ENCODE data around the gene SIT1. TPM values are rescaled to one million over a fixed set of nuclear protein-coding genes. Genes with fewer than 3 reads are reported as not detected.
"Not testable (repeated sequence)": the region's sequence is repeated elsewhere in the genome, so short reads cannot be mapped to it uniquely, and the experiment has no call there.

Gene SIT1
- total RNA-seq, 1 experiment from 2014 or later = not detected

DNA sequence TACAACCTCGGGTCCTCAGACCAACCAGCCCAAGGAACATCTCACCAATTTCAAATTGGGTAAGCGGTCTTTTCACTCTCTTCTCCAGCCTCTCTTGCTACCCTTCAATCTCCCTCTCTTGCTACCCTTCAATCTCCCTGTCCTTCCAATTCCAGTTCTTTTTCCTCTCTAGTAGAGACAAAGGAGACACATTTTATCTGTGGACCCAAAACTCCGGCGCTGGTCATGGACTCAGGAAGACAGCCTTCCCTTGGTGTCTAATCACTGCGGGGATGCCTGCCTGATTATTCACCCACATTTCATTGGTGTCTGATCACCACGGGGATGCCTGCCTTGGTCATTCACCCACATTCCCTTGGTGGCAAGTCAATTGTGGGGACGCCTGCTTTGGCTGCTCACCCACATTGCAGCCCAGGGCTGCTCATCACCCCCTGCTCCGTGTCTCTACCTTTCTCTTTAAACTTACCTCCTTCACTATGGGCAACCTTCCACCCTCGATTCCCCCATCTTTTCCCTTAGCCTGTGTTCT, 13.2 kb downstream of the SIT1 start:
- DNase-seq (ENCODE audit: low spot score) = not testable (repeated sequence)

DNA sequence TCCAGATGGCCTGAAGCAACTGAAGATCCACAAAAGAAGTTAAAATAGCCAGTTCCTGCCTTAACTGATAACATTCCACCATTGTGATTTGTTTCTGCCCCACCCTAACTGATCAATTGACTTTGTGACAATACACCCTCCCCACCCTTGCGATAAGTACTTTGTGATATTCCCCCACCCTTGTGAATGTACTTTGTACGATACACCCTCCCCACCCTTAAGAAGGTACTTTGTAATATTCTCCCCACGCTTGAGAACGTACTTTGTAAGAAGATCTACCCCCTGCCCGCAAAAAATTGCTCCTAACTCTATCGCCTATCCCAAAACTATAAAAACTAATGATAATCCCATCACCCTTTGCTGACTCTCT, 13.9 kb downstream of the SIT1 start:
- not testable (repeated sequence) for DNase-seq (ENCODE audit: low spot score)

DNA sequence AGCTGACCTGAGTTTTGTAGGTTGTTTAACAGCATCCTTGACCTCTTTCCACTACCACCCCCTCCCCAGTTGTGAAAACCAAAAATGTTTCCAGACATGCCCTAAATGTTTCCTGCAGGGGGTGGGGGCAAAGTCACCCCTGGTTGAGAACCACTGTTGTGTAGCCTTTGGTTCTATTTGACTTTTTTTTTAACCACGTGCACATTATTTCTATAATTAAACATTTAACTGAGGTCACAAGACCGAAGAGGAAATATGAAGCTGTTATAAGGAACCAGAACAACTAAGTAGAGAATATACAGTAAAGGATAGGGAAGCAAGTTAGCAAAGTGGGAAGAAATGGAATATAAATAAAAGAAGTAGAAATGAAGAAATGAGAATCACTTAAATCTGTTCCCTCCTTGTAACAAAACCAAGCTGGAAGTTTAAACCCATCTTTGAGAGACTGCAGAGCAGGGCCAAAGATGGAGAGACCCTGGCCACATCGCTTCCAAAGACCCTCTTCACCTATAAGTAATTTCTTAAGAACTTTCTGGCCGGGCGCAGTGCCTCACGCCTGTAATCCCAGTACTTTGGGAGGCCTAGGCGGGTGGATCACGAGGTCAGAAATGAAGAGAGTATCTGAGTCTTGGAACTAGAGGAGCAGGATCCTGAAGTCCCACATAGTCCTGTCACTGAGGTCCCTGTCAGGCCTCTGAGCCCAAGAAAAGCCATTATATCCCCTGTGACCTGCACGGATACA, 14.4 kb downstream of the SIT1 start:
- no peak for DNase-seq (ENCODE audit: low spot score)

GRCh38 chr9:35635730-35636129, 15.0 kb downstream of the SIT1 start:
- no peak for DNase-seq (ENCODE audit: low spot score)

- DNase-seq (ENCODE audit: low spot score) = no peak
These were observed 21.1 kb downstream of the SIT1 start for GRCh38 chr9:35629597-35629996.

- no peak for DNase-seq (ENCODE audit: low spot score)
These were observed 22.2 kb downstream of the SIT1 start for GRCh38 chr9:35628389-35628991.

DNA sequence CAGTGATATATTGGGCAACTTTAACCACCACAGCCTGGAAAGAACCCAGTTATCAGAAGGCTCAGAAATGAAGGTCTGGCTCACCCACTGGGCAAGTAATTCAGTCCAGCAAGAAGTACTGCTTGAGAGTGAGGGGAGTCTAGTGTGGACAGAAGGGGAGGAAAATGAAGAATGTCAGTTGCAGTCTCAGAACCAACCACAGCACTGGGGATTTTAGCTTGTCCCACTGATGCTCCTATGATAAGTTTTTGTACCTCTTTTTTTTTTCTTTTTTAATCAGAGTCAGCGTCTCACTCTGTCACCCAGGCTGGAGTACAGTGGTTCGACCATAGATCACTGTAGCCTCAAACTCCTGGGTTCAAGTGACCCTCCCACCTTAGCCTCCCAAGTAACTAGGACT, 23.2 kb downstream of the SIT1 start:
- DNase-seq (ENCODE audit: low spot score) = no peak

- DNase-seq (ENCODE audit: low spot score) = no peak
These were observed 31.0 kb downstream of the SIT1 start for GRCh38 chr9:35619800-35620158.

DNA sequence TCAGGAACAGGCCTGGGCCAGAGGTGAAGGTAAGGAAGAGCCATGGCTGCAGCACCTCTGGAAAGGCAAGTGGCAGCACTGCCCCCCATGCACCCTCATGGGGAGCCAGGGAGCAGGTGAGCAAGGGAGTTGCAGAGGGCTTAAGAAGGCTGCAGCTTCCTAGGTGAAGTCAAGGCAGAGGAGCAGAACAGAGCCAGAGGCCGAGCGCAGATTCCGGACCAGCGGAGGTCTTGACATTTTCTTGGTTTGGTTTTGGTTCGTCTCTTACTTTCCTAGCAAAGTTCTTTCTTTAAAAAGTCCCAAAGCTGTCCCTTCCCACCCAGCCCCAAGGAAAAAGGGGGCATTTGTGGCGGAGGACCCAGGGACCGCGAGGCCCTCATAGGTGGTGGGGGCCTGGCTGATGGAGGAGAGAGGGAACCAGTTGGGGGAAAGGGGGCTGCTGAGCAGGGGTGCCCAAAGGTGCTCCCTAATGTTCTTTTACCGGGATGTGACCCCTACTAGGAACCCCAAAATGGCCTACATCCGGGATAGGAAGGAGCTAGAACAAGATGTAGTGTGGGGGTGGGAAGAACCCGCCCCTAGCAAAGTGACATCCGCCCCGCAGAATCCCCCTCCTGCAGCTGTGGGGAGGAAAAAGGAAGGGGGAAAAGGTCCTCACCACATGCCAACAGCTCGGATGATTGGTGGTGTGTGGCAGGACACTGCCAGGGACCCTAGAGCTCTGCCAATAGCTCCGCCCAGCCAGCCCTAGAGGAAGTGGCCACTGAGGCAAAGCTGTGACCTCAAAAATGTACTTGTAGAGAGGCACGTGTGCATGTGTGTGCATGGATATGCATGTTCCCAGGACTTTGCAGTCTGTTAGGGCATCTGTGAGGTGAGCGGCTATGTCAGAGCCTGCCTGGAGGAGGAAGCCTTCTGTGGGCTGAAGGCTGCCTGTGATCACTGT, 31.6 kb downstream of the SIT1 start:
- no peak for DNase-seq (ENCODE audit: low spot score)

DNA sequence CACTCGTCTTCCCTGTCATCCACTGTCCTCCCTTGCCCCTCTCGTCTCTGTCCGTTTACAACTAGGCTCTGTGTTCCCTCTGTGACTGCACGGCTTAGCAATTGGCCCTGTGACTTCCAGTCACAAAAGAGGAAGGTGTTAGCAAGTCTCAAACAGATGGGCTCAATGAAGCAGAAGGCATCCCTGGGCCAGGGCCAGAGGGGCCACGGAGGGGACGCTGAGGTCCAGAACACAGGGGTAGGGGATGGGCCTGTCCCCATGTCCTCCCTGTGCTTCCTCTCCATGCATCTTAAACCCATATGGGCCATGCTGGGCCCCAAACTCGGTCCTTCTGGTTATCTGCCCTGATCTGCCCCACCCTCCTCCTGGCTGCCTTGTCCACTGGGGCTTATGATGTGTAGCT, 32.4 kb downstream of the SIT1 start, which contains the start of gene CD72:
TSS of gene CD72 (minus strand) at position 89 of the 403 bp plus-strand sequence. CDS start 110 bp downstream, outside the sequence.
- DNase-seq (ENCODE audit: low spot score) = no peak

- no peak for DNase-seq (ENCODE audit: low spot score)
These were observed 33.2 kb downstream of the SIT1 start for GRCh38 chr9:35617548-35617947.

DNA sequence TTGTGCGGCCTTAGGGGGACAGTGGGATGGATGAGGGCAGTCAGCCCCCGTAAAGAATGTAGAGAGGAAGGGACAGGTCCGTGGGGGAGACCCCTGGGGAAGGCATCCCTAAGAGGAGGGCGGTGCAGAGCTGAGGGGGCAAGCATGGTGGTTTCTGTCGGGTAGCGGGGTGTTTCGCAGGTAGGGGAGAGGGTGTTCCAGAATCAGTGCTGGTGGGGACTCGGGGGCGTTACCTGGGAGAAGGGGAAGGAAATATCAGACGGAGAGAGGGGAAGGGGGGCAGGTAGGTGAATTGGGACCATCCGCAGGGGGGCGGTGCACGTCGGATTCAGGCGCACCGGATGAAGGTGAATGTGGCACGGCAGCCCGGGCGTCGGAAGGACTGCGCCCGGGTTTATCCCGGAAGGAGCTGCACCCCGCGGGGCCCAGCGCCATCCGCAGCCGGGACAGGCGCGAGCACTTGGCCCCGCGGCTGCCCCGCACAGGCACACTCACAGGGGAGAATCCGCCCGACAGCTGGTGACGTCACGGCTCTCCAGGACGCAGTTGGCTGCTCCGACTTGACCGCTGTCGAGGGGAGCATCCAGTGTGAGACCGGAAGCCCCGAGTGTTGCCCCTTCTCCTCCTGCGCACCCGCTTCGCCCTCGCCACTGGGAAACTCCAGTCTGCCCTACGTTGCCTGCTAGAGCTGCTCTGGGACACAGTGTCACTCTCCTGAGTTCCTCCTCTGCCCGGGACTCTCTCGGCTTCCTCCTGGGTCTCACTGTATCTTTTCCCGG, 33.9 kb downstream of the SIT1 start:
- DNase-seq (ENCODE audit: low spot score) = no peak

DNA sequence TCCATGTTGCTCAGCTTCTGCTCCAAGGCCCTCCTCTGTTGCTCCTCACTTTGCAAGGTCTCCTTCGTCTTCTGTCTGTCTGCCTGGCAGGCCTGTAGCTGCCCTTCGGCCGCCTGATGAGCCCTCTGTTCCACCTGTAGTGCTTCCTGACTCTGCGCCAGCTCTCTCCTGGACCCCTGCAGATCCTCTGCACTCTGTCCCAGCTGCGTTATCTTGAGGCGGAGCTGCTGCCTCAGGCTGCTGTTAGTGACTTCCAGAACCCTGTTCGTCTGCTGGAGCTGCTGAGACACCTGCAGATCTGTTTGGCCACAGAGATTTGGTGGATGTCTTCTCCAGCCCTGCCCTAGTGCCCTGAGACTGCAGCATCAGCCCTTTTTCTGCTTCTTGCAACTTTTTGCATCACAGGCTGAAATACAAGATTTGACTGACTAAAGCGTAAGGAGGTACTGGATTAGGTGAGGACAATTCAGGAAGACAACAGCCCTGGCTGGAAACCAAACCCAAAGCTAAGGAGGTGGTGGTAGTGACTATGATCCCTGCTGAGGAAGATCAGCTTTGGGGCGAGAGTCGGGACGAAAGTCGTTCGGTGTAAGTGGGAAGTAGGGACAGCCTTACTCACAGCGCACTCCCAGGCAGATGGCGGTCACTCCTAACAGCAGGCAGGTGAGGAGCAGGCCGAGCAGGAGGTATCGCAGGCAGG, 34.6 kb downstream of the SIT1 start:
- DNase-seq (ENCODE audit: low spot score) = no peak

GRCh38 chr9:35612843-35613242, 37.9 kb downstream of the SIT1 start:
- DNase-seq (ENCODE audit: low spot score) = no peak

- not testable (repeated sequence) for DNase-seq (ENCODE audit: low spot score)
These were observed 38.7 kb downstream of the SIT1 start for GRCh38 chr9:35612066-35612465.

DNA sequence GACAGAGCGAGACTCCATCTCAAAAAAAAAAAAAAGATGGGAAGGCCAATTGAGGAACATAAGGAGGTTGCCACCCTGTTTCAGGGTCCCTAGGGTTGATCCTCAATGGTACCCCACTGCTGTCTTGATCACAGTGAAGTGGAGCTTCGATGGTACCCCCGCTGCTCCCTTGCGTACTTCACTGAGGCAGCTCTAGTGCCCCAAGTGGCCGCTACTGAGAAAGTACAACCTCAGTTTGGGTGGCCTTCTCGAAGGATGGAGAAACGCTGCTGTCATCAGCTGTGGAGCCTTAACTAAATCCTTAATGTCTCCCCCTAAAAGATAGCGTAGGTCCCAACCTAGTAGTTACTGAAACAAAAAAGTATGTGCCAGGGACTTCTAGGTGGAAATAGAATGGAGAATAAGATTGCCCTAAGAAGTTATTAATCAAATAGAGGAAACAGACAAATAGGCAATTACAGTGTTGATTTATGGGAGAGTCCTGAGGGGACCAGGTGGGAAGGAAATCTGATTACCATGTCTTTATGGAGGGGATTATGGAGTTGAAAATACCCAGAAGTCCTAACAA, 39.4 kb downstream of the SIT1 start:
- peak; percentile 17 for DNase-seq (ENCODE audit: low spot score)

DNA sequence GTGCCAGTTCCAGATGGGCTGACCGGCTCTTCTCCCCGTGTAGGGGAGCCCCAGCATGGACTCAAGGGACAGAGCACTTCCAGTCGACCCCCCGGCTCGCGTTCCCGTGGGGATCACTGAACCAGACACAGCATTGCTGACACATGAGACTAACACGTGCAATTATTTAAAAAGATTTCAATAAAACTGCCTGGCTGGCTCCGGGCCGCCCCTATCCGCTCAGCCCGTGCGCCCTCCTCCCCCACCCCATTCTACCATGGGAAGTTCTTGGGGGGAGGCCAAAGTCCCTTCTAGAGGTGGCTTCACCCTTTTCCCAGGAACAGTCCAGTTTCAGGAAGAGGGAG, 40.9 kb downstream of the SIT1 start:
- DNase-seq (ENCODE audit: low spot score) = no peak

GRCh38 chr9:35609001-35609819, 41.5 kb downstream of the SIT1 start:
- no peak for DNase-seq (ENCODE audit: low spot score)

GRCh38 chr9:35608221-35608620, 42.5 kb downstream of the SIT1 start:
- no peak for DNase-seq (ENCODE audit: low spot score)

- DNase-seq (ENCODE audit: low spot score) = no peak
These were observed 44.0 kb downstream of the SIT1 start for GRCh38 chr9:35606726-35607125.

Measured in A172 (cell line).